Upper lobe of left lung (tissue), 4 donors: ENCODE measurements around the gene RPL35.

Experiments used
- EP300 ChIP-seq, 4 donors: sonication (generic); formaldehyde crosslinking; IDR thresholded peaks; one replicate each; pipeline ENCODE4 v1.5.1; 2017; ENCODE audit warnings: antibody characterized with exemption in 4 of 4, control low read depth in 2 of 4
- POLR2A ChIP-seq, 4 donors: fragments of 450-650 bp; IDR thresholded peaks; one replicate each; pipeline ENCODE4 v1.5.1; 2016 to 2017; ENCODE audit warnings: antibody characterized with exemption in 4 of 4, mild to moderate bottlenecking in 2 of 4
- POLR2AphosphoS5 ChIP-seq, 2 donors: sonication (generic); formaldehyde crosslinking; IDR thresholded peaks; one replicate each; pipeline ENCODE4 v1.5.1; 2017; ENCODE audit warnings: antibody characterized with exemption in 2 of 2
- TF ChIP-seq, protein P1 (sequence below), 6 experiments: fragments of 450-650 bp in 4 of 6; fragments of 200-600 bp in 2 of 6; sonication (generic) in 2 of 6; IDR thresholded peaks; one replicate each; pipeline ENCODE4 v1.5.1; 2016 to 2019; ENCODE audit warnings: antibody characterized with exemption in 6 of 6

DNA sequence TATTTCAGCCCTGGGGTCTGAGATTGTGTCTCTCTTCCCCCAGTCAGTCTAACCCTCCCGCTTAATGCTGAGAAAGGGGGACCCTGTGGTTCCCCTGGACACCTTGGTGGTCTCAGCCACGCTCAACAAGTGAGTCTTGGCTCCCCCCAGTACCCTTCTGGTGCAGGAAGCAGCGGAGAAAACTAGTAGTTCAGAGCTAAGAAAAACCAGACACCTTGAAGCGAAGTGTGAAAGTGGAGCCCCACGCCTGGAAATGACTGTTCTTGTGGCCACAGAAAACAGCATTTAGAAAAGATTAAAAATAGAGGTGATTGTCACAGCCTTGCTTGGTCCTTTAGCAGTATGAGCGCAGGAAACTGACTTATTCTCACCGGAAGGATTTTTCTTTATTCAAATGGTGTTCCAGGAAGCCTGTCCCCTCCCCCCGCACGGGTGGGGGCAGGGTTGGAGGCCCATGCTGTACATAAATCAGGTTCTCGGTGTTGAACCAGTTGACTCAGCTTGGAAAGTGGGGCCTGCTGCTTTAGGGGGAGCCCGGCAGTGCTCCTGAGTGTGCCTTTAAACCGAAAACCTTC, 8.3 kb upstream of the RPL35 start:
- TF ChIP-seq, protein P1, sequence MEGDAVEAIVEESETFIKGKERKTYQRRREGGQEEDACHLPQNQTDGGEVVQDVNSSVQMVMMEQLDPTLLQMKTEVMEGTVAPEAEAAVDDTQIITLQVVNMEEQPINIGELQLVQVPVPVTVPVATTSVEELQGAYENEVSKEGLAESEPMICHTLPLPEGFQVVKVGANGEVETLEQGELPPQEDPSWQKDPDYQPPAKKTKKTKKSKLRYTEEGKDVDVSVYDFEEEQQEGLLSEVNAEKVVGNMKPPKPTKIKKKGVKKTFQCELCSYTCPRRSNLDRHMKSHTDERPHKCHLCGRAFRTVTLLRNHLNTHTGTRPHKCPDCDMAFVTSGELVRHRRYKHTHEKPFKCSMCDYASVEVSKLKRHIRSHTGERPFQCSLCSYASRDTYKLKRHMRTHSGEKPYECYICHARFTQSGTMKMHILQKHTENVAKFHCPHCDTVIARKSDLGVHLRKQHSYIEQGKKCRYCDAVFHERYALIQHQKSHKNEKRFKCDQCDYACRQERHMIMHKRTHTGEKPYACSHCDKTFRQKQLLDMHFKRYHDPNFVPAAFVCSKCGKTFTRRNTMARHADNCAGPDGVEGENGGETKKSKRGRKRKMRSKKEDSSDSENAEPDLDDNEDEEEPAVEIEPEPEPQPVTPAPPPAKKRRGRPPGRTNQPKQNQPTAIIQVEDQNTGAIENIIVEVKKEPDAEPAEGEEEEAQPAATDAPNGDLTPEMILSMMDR (IDR thresholded peaks at IDR 0.05): no peak
- peak; percentile 66 to 71 for TF ChIP-seq POLR2AphosphoS5 (IDR thresholded peaks at IDR 0.05)
- TF ChIP-seq EP300 (IDR thresholded peaks at IDR 0.05): peak in 2 of 4 donors; percentile 13 to 64
- peak in 1 of 4 donors; percentile 42 for TF ChIP-seq POLR2A (IDR thresholded peaks at IDR 0.05)
